MG63 (cell line): ENCODE data around the gene PLIN5. TPM values are rescaled to one million over a fixed set of nuclear protein-coding genes. Genes with fewer than 3 reads are reported as not detected.

Experiments used
- DNase-seq: peaks from one replicate; pipeline ENCODE4 v3.0.0-alpha.2; 2020
- H3K27me3 ChIP-seq: fragments of 250-450 bp; sonication (Bioruptor Pico); 2 replicates; pipeline ENCODE4 v1.5.1; 2020; ENCODE audit warnings: mild to moderate bottlenecking, moderate library complexity
- H3K36me3 ChIP-seq: fragments of 250-450 bp; sonication (Bioruptor Pico); 2 replicates; pipeline ENCODE4 v1.5.1; 2020; ENCODE audit warnings: mild to moderate bottlenecking, moderate library complexity
- H3K4me3 ChIP-seq: fragments of 250-450 bp; sonication (Bioruptor Pico); 2 replicates; pipeline ENCODE4 v1.5.1; 2020; ENCODE audit warnings: mild to moderate bottlenecking, moderate library complexity
- H3K9me3 ChIP-seq: fragments of 250-450 bp; sonication (Bioruptor Pico); 2 replicates; pipeline ENCODE4 v1.5.1; 2020; ENCODE audit warnings: mild to moderate bottlenecking, moderate library complexity
- total RNA-seq: library from RNA; depleted of rRNA; stranded (reverse); fragments of >200 nt; shearing (Covaris generic); gene quantifications from 2 replicates; pipeline ENCODE4 v1.2.3, GENCODE V29; 2014; ENCODE audit warnings: low replicate concordance; rRNA removed

PLIN5 gene
- total RNA-seq: not detected in 2 replicates

GRCh38 chr19:4534836-4535658 lies at the start of gene PLIN5:
Gene PLIN5, minus strand, starts transcription at chr19:4535224. Its CDS starts 1,150 bp downstream, at chr19:4534074.
- H3K27me3 ChIP-seq: no peaks in the 10 kb centered on the region
- H3K36me3 ChIP-seq: no peaks in the 10 kb centered on the region
- no peaks in the 10 kb centered on the region for H3K9me3 ChIP-seq
- no peak within 1 kb of the TSS for H3K4me3 ChIP-seq
- no peak for DNase-seq

GRCh38 chr19:4583961-4584669 lies 49.1 kb upstream of the PLIN5 start:
- Histone ChIP-seq H3K36me3 (no peaks in the 10 kb centered on the region), H3K9me3 (no peaks in the 10 kb centered on the region), H3K4me3 (peak overlapping the region; percentile 38), H3K27me3 (no peaks in the 10 kb centered on the region; the same call in 1 of the 2 replicates)
- no peak for DNase-seq

GRCh38 chr19:4582980-4583842 lies 48.2 kb upstream of the PLIN5 start:
- no peaks in the 10 kb centered on the region for H3K36me3 ChIP-seq
- H3K27me3 ChIP-seq: no peaks in the 10 kb centered on the region; the same call in 1 of the 2 replicates
- H3K4me3 ChIP-seq: no peak overlapping the region
- no peaks in the 10 kb centered on the region for H3K9me3 ChIP-seq
- DNase-seq: no peak

GRCh38 chr19:4581666-4582553 lies 46.9 kb upstream of the PLIN5 start:
- Histone ChIP-seq H3K36me3 (no peaks in the 10 kb centered on the region), H3K9me3 (no peaks in the 10 kb centered on the region), H3K27me3 (no peaks in the 10 kb centered on the region; the same call in 1 of the 2 replicates), H3K4me3 (no peak overlapping the region)
- DNase-seq: no peak

- no peak for DNase-seq
- Histone ChIP-seq H3K4me3 (no peak overlapping the region), H3K27me3 (no peaks in the 10 kb centered on the region; the same call in 1 of the 2 replicates)
Observed at GRCh38 chr19:4580961-4581665, 46.1 kb upstream of the PLIN5 start.

GRCh38 chr19:4580021-4580901 lies 45.2 kb upstream of the PLIN5 start:
- DNase-seq: no peak
- no peaks in the 10 kb centered on the region for H3K9me3 ChIP-seq
- H3K27me3 ChIP-seq: no peaks in the 10 kb centered on the region; the same call in 1 of the 2 replicates
- H3K4me3 ChIP-seq: no peak overlapping the region
- H3K36me3 ChIP-seq: no peaks in the 10 kb centered on the region

More at GRCh38 chr19:4580961-4581665, 46.1 kb upstream of the PLIN5 start:
- Histone ChIP-seq H3K9me3 (no peaks in the 10 kb centered on the region), H3K36me3 (no peaks in the 10 kb centered on the region)

- Histone ChIP-seq H3K9me3 (no peaks in the 10 kb centered on the region), H3K4me3 (no peak overlapping the region), H3K27me3 (no peaks in the 10 kb centered on the region; the same call in 1 of the 2 replicates), H3K36me3 (no peaks in the 10 kb centered on the region)
- DNase-seq: no peak
Observed at GRCh38 chr19:4579389-4579788, 44.4 kb upstream of the PLIN5 start.

GRCh38 chr19:4578552-4579248 lies 43.7 kb upstream of the PLIN5 start:
- no peak overlapping the region for H3K4me3 ChIP-seq
- H3K36me3 ChIP-seq: no peaks in the 10 kb centered on the region
- H3K27me3 ChIP-seq: no peaks in the 10 kb centered on the region; the same call in 1 of the 2 replicates
- no peak for DNase-seq
- H3K9me3 ChIP-seq: no peaks in the 10 kb centered on the region

GRCh38 chr19:4577020-4577782 lies 42.2 kb upstream of the PLIN5 start:
- no peak for DNase-seq
- H3K4me3 ChIP-seq: no peak overlapping the region
- no peaks in the 10 kb centered on the region for H3K9me3 ChIP-seq
- H3K36me3 ChIP-seq: no peaks in the 10 kb centered on the region
- H3K27me3 ChIP-seq: no peaks in the 10 kb centered on the region; the same call in 1 of the 2 replicates

- Histone ChIP-seq H3K9me3 (no peaks in the 10 kb centered on the region), H3K27me3 (no peaks in the 10 kb centered on the region; the same call in 1 of the 2 replicates), H3K4me3 (no peak overlapping the region), H3K36me3 (no peaks in the 10 kb centered on the region)
- DNase-seq: peak; percentile 54
Observed at GRCh38 chr19:4576016-4576933, 41.3 kb upstream of the PLIN5 start.

- Histone ChIP-seq H3K27me3 (no peaks in the 10 kb centered on the region; the same call in 1 of the 2 replicates), H3K9me3 (no peaks in the 10 kb centered on the region), H3K36me3 (no peaks in the 10 kb centered on the region), H3K4me3 (no peak overlapping the region)
- DNase-seq: peak; percentile 85
Observed at GRCh38 chr19:4575267-4576015, 40.4 kb upstream of the PLIN5 start.

- H3K4me3 ChIP-seq: no peak overlapping the region
- H3K27me3 ChIP-seq: no peaks in the 10 kb centered on the region
- no peaks in the 10 kb centered on the region for H3K36me3 ChIP-seq
- DNase-seq: no peak
- no peaks in the 10 kb centered on the region for H3K9me3 ChIP-seq
Observed at GRCh38 chr19:4573682-4574081, 38.7 kb upstream of the PLIN5 start.
